Ovary (tissue), 9 donors: ENCODE results near the gene HDAC11. TPM values are rescaled to one million over a fixed set of nuclear protein-coding genes. Genes with fewer than 3 reads are reported as not detected.
"Not testable (repeated sequence)": the region's sequence is repeated elsewhere in the genome, so short reads cannot be mapped to it uniquely, and the experiment has no call there.

Source experiments
- DNase-seq, 5 donors: peaks; one replicate each; pipeline ENCODE4 v3.0.0-alpha.2; 2019 to 2020
- H3K27ac ChIP-seq, 2 donors: fragments of 200-600 bp; one replicate each; pipeline versions ENCODE4 v1.5.1 to v1.8.0; 2019 to 2022
- H3K27me3 ChIP-seq: fragments of 200-600 bp; one replicate; pipeline ENCODE4 v1.8.0; 2022
- H3K36me3 ChIP-seq: fragments of 200-600 bp; sonication (generic); one replicate; pipeline ENCODE4 v1.5.1; 2019
- H3K4me1 ChIP-seq: one replicate; pipeline ENCODE4 v1.8.1; 2013; ENCODE audit warnings: mild to moderate bottlenecking, moderate library complexity; ENCODE audit not compliant: insufficient read depth
- H3K4me3 ChIP-seq: fragments of 200-600 bp; sonication (generic); one replicate; pipeline ENCODE4 v1.5.1; 2017
- H3K9me3 ChIP-seq, 2 donors: fragments of 200-600 bp in 1 of 2; sonication (generic) in 1 of 2; one replicate each; pipeline versions ENCODE4 v1.5.1 to v1.8.1; 2013 to 2019; ENCODE audit warnings: mild to moderate bottlenecking in 1 of 2, moderate library complexity in 1 of 2
- CTCF ChIP-seq, 3 donors: fragments of 450-650 bp in 2 of 3; fragments of 200-600 bp in 1 of 3; IDR thresholded peaks; one replicate each; pipeline versions ENCODE4 v1.5.1 to v1.8.0; 2016 to 2022; ENCODE audit warnings: antibody characterized with exemption in 3 of 3, mild to moderate bottlenecking in 1 of 3
- EP300 ChIP-seq: sonication (generic); formaldehyde crosslinking; IDR thresholded peaks from one replicate; pipeline ENCODE4 v1.6.1; 2017; ENCODE audit warnings: antibody characterized with exemption
- POLR2A ChIP-seq: fragments of 450-650 bp; IDR thresholded peaks from one replicate; pipeline ENCODE4 v1.6.1; 2017; ENCODE audit warnings: antibody characterized with exemption, mild to moderate bottlenecking, moderate library complexity
- WGBS, 3 donors: extraction: QIAGEN DNeasy Blood & Tissue Kit in 1 of 3; methylation state at CpG; one replicate each; pipeline versions ENCODE4 v1.1.5 to v1.1.7; 2013 to 2017; 5-methylcytosine and 5-hydroxymethylcytosine counted together
- intact Hi-C, 4 donors: fragments of 100-400 bp; cut with DNase I; formaldehyde crosslinking; loops; one replicate each; pipeline versions ENCODE4 v1.11.0 to v1.15.1; 2022 to 2023
- polyA plus RNA-seq, 2 donors: library from polyadenylated mRNA; stranded (reverse); fragments of 200-250 nt in 1 of 2; fragments of 350-450 nt in 1 of 2; fragmentation: Illumina TruSeq in 1 of 2; extraction: RNeasy Lipid Tissue Mini Kit (QIAGEN cat#74804) in 1 of 2; gene quantifications; one replicate each; pipeline ENCODE4 v1.2.3, GENCODE V29; 2013 to 2014
- total RNA-seq, 7 donors: library from RNA; depleted of rRNA in 2 of 7; stranded (reverse); fragments of >200 nt in 2 of 7; fragmentation: NEBNext Ultra II Directional in 3 of 7; extraction: Animal tissue kit (Norgen Biotek cat#: 25700) in 3 of 7; gene quantifications; one replicate each; pipeline versions ENCODE4 v1.1.0 to v1.2.4, GENCODE V29; 2016 to 2023
- donor health status: DM: no; HTN: no; CAD: no; lungs with moderate emphysema.
- donor health status: DM: no; HTN: no; CAD: no.
- donor health status: Bipolar disorder and iron deficiency.
- donor health status: DM: yes; HTN: yes; CAD: no.
- donor health status: DM: no; HTN: no; CAD: no.
- donor health status: DM: yes; HTN: yes; CAD: no.

HDAC11 gene
- total and polyA plus RNA-seq, 9 donors = 6.4 to 27.1 (median 19.6) TPM

- TF ChIP-seq POLR2A (no peak), EP300 (no peak), CTCF (IDR thresholded peaks at IDR 0.05) (no peak)
- no peaks in the 10 kb centered on the region for H3K9me3 ChIP-seq
- H3K27me3 ChIP-seq = no peaks in the 10 kb centered on the region
- 89 to 92% (median 91%) methylated on average over 21 of the region's 21 CpGs for WGBS, 3 donors
- peaks cover 6% of the 10 kb centered on the region for H3K4me1 ChIP-seq
- peak in 1 of 5 donors; percentile 21 for DNase-seq
- intact Hi-C loops = no loop called here
- no peak overlapping the region for H3K27ac ChIP-seq
- H3K36me3 ChIP-seq = no peaks in the 10 kb centered on the region
- no peak overlapping the region for H3K4me3 ChIP-seq
Measured at GRCh38 chr3:13483988-13484695, 4.0 kb downstream of the HDAC11 start.

GRCh38 chr3:13484851-13485590 lies 4.9 kb downstream of the HDAC11 start:
- 48 to 54% (median 52%) methylated on average over 7 of the region's 7 CpGs for WGBS, 3 donors
- DNase-seq = peak; percentile 43 to 74 (median 63)
- intact Hi-C loops = no loop called here

GRCh38 chr3:13485630-13486562 lies 5.8 kb downstream of the HDAC11 start:
- H3K9me3 ChIP-seq, H3K27ac ChIP-seq, H3K4me1 ChIP-seq, H3K4me3 ChIP-seq, intact Hi-C loops, H3K27me3 ChIP-seq, H3K36me3 ChIP-seq: not testable (repeated sequence)
- WGBS, 3 donors = 86 to 95% (median 90%) methylated on average over 9 of the region's 9 CpGs
- DNase-seq = peak in 1 of 5 donors; percentile 26

More at GRCh38 chr3:13484851-13485590, 4.9 kb downstream of the HDAC11 start:
- H3K36me3 ChIP-seq = no peaks in the 10 kb centered on the region
- H3K4me1 ChIP-seq = peaks cover 3% of the 10 kb centered on the region
- TF ChIP-seq CTCF (IDR thresholded peaks at IDR 0.05) (no peak), EP300 (no peak), POLR2A (no peak)
- H3K27me3 ChIP-seq = no peaks in the 10 kb centered on the region
- H3K9me3 ChIP-seq = no peaks in the 10 kb centered on the region
- H3K27ac ChIP-seq = peak overlapping the region; percentile 17 to 30
- no peak overlapping the region for H3K4me3 ChIP-seq

- 69 to 72% (median 70%) methylated on average over 4 of the region's 4 CpGs for WGBS, 3 donors
- no peak overlapping the region for H3K27ac ChIP-seq
- H3K4me1 ChIP-seq = no peaks in the 10 kb centered on the region
- no peak for TF ChIP-seq POLR2A
- TF ChIP-seq EP300 = no peak
- no peak for TF ChIP-seq CTCF (IDR thresholded peaks at IDR 0.05)
- peak in 1 of 5 donors; percentile 10 for DNase-seq
- no peaks in the 10 kb centered on the region for H3K36me3 ChIP-seq
- H3K27me3 ChIP-seq = no peaks in the 10 kb centered on the region
- H3K4me3 ChIP-seq = no peak overlapping the region
- no peaks in the 10 kb centered on the region for H3K9me3 ChIP-seq
- intact Hi-C loops = no loop called here
Measured at GRCh38 chr3:13487403-13487802, 7.3 kb downstream of the HDAC11 start.
